Ascending aorta (tissue), 2 donors: Measurements from ENCODE around the gene MORC1. TPM values are rescaled to one million over a fixed set of nuclear protein-coding genes. Genes with fewer than 3 reads are reported as not detected.

Experiments
- DNase-seq, 2 donors: peaks; one replicate each; pipeline ENCODE4 v3.0.0-alpha.2; 2019; ENCODE audit warnings: low spot score in 2 of 2
- H3K27ac ChIP-seq, 2 donors: fragments of 200-600 bp; sonication (generic); one replicate each; pipeline ENCODE4 v1.5.1; 2016 to 2017; ENCODE audit warnings: mild to moderate bottlenecking in 1 of 2
- H3K27me3 ChIP-seq: fragments of 200-600 bp; sonication (generic); one replicate; pipeline ENCODE4 v1.5.1; 2017
- H3K36me3 ChIP-seq, 2 donors: fragments of 200-600 bp; sonication (generic); one replicate each; pipeline ENCODE4 v1.5.1; 2016
- H3K4me1 ChIP-seq, 2 donors: fragments of 200-600 bp; sonication (generic); one replicate each; pipeline ENCODE4 v1.5.1; 2016 to 2017; ENCODE audit warnings: mild to moderate bottlenecking in 1 of 2
- H3K4me3 ChIP-seq, 2 donors: fragments of 200-600 bp; sonication (generic); one replicate each; pipeline ENCODE4 v1.5.1; 2016 to 2017; ENCODE audit warnings: mild to moderate bottlenecking in 1 of 2
- H3K9me3 ChIP-seq, 2 donors: fragments of 200-600 bp; sonication (generic); one replicate each; pipeline ENCODE4 v1.5.1; 2016
- intact Hi-C: fragments of 100-400 bp; cut with DNase I; formaldehyde crosslinking; loops from one replicate; pipeline ENCODE4 v1.15.1; 2023
- total RNA-seq: library from RNA; depleted of rRNA; stranded (reverse); fragments of >200 nt; gene quantifications from one replicate; pipeline ENCODE4 v1.1.0, GENCODE V29; 2016
- TF ChIP-seq, protein P1 (sequence below), 3 experiments: fragments of 200-600 bp in 2 of 3; fragments of 450-650 bp in 1 of 3; sonication (generic) in 2 of 3; IDR thresholded peaks; one replicate each; pipeline ENCODE4 v1.5.1; 2016 to 2019; ENCODE audit warnings: antibody characterized with exemption in 3 of 3, mild to moderate bottlenecking in 1 of 3, moderate library complexity in 1 of 3

The MORC1 gene, protein sequence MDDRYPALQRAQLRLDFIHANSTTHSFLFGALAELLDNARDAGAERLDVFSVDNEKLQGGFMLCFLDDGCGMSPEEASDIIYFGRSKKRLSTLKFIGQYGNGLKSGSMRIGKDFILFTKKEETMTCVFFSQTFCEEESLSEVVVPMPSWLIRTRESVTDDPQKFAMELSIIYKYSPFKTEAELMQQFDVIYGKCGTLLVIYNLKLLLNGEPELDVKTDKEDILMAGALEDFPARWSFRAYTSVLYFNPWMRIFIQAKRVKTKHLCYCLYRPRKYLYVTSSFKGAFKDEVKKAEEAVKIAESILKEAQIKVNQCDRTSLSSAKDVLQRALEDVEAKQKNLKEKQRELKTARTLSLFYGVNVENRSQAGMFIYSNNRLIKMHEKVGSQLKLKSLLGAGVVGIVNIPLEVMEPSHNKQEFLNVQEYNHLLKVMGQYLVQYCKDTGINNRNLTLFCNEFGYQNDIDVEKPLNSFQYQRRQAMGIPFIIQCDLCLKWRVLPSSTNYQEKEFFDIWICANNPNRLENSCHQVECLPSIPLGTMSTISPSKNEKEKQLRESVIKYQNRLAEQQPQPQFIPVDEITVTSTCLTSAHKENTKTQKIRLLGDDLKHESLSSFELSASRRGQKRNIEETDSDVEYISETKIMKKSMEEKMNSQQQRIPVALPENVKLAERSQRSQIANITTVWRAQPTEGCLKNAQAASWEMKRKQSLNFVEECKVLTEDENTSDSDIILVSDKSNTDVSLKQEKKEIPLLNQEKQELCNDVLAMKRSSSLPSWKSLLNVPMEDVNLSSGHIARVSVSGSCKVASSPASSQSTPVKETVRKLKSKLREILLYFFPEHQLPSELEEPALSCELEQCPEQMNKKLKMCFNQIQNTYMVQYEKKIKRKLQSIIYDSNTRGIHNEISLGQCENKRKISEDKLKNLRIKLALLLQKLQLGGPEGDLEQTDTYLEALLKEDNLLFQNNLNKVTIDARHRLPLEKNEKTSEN
- total RNA-seq = not detected

GRCh38 chr3:109117939-109118338, at the start of gene MORC1:
TSS of gene MORC1 (minus strand) at chr3:109118134. CDS start at chr3:109118059, 75 bp downstream.
- no peak for DNase-seq
- H3K4me3 ChIP-seq = no peak within 1 kb of the TSS
- H3K27me3 ChIP-seq = no peaks in the 10 kb centered on the region
- TF ChIP-seq, protein P1, sequence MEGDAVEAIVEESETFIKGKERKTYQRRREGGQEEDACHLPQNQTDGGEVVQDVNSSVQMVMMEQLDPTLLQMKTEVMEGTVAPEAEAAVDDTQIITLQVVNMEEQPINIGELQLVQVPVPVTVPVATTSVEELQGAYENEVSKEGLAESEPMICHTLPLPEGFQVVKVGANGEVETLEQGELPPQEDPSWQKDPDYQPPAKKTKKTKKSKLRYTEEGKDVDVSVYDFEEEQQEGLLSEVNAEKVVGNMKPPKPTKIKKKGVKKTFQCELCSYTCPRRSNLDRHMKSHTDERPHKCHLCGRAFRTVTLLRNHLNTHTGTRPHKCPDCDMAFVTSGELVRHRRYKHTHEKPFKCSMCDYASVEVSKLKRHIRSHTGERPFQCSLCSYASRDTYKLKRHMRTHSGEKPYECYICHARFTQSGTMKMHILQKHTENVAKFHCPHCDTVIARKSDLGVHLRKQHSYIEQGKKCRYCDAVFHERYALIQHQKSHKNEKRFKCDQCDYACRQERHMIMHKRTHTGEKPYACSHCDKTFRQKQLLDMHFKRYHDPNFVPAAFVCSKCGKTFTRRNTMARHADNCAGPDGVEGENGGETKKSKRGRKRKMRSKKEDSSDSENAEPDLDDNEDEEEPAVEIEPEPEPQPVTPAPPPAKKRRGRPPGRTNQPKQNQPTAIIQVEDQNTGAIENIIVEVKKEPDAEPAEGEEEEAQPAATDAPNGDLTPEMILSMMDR (IDR thresholded peaks at IDR 0.05) = no peak
- intact Hi-C loops = no loop called here
- H3K27ac ChIP-seq = no peak within 1 kb of the TSS
- no peaks in the 10 kb centered on the region for H3K4me1 ChIP-seq
- H3K9me3 ChIP-seq = no peaks in the 10 kb centered on the region
- no peaks in the 10 kb centered on the region for H3K36me3 ChIP-seq

GRCh38 chr3:109165905-109166304, 48.0 kb upstream of the MORC1 start:
- DNase-seq = no peak
- no peaks in the 10 kb centered on the region for H3K9me3 ChIP-seq
- no peaks in the 10 kb centered on the region for H3K27me3 ChIP-seq
- H3K36me3 ChIP-seq = no peaks in the 10 kb centered on the region
- TF ChIP-seq, protein P1 (IDR thresholded peaks at IDR 0.05) = no peak
- H3K4me1 ChIP-seq = no peaks in the 10 kb centered on the region
- intact Hi-C loops = no loop called here
- H3K27ac ChIP-seq = no peak overlapping the region
- H3K4me3 ChIP-seq = no peak overlapping the region

GRCh38 chr3:109161487-109162123, 43.7 kb upstream of the MORC1 start:
- Histone ChIP-seq H3K4me3 (no peak overlapping the region), H3K9me3 (no peaks in the 10 kb centered on the region), H3K4me1 (no peaks in the 10 kb centered on the region), H3K27ac (no peak overlapping the region), H3K27me3 (no peaks in the 10 kb centered on the region), H3K36me3 (no peaks in the 10 kb centered on the region)
- no peak for DNase-seq
- intact Hi-C loops = no loop called here
- TF ChIP-seq, protein P1 (IDR thresholded peaks at IDR 0.05) = no peak

GRCh38 chr3:109155828-109156227, 37.9 kb upstream of the MORC1 start:
- H3K9me3 ChIP-seq = no peaks in the 10 kb centered on the region
- DNase-seq = no peak
- H3K4me1 ChIP-seq = no peaks in the 10 kb centered on the region
- TF ChIP-seq, protein P1 (IDR thresholded peaks at IDR 0.05) = no peak
- H3K36me3 ChIP-seq = no peaks in the 10 kb centered on the region
- H3K27ac ChIP-seq = no peak overlapping the region
- H3K4me3 ChIP-seq = no peak overlapping the region
- no peaks in the 10 kb centered on the region for H3K27me3 ChIP-seq
- intact Hi-C loops = no loop called here

GRCh38 chr3:109154979-109155378, 37.0 kb upstream of the MORC1 start:
- Histone ChIP-seq H3K4me3 (no peak overlapping the region), H3K4me1 (no peaks in the 10 kb centered on the region), H3K27me3 (no peaks in the 10 kb centered on the region), H3K27ac (no peak overlapping the region), H3K36me3 (no peaks in the 10 kb centered on the region), H3K9me3 (no peaks in the 10 kb centered on the region)
- TF ChIP-seq, protein P1 (IDR thresholded peaks at IDR 0.05) = no peak
- DNase-seq = no peak
- intact Hi-C loops = no loop called here
